GM21381 (cell line): ENCODE data around the gene NAGK.
"Not testable (repeated sequence)": the region's sequence is repeated elsewhere in the genome, so short reads cannot be mapped to it uniquely, and the experiment has no call there.

ENCODE experiments used
- ATAC-seq: cut with Tn5 transposase; IDR thresholded peaks from one replicate; pipeline ENCODE4 v1.9.1; 2021; ENCODE audit warnings: mild to moderate bottlenecking, moderate library complexity; ENCODE audit not compliant: unreplicated experiment

The NAGK gene

DNA sequence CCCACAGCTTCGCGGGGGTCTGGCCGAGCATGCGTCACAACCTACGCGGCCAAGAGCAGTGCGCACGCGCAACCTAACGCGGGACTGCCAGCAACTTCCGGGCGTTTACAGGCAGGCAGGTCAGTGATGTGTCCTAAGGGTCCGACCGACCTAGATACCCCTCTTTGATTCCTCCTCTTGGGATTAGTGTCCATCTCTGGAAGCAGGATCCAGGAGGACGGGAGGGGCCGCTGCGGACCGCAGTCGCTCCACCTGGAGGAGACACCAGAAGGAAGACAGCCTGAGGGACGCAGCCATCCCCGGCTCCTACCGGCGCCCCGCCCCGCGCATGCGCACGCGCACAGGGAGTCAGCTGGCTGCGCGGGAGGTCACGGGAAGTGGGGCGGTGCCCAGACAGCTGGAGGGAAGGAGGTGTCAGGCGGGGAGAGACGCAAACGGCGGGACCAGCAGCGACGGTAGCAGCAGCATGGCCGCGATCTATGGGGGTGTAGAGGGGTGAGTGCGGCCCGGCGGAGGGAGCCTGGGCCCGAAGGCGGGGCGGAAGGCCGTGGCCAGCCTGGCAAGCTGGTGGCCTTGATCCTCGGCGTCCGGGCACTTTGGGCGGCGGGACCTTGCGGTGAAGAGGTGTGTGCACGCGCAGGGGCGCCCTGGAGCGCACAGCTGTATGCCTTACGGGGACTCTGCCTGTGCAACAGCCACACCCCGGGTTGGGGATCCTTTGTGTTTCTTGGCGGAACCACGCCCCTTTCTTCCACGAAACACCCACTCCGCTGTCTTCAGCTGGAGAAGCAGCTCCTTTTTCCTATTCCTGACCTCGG lies at the start of gene NAGK:
Gene NAGK (plus strand): TSS at position 431 of the 818 bp plus-strand sequence. CDS start 36 bp downstream, at position 467.
- ATAC-seq, result peak; percentile 67

DNA sequence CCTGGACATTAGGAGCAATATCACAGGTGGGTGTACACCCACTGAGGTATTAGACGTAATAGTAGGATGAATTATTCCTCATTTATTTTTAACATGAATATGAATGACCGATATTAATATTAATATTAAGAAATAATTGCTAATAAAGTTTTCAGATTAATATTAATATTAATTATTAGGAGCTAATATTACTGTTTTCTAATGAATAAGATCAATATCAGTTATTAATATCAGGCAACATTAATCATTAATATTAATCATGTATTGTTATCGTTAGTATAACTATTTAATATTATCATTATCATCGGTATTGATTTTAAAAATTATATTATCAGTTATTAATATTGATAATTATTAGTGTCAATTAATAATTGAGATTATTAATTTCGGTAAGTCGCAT lies 48.5 kb upstream of the NAGK start:
- ATAC-seq, result not testable (repeated sequence)

DNA sequence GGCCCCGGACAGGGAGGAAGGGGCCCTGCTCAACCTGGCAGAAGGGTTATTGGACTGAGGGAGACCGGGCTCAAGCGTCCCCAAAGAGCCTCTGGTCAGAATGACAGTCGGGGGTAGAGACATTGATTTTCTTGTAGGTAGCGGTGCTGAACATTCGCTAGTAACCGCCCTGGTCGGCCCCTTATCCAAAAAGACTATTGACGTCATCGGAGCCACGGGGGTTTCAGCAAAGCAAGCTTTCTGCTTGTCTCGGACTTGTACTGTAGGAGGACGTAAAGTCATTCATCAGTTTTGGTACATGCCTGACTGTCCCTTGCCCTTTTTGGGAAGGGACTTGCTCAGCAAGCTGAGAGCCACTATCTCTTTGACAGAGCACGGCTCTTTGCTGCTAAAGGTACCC lies 47.1 kb upstream of the NAGK start:
- ATAC-seq, result not testable (repeated sequence)

DNA sequence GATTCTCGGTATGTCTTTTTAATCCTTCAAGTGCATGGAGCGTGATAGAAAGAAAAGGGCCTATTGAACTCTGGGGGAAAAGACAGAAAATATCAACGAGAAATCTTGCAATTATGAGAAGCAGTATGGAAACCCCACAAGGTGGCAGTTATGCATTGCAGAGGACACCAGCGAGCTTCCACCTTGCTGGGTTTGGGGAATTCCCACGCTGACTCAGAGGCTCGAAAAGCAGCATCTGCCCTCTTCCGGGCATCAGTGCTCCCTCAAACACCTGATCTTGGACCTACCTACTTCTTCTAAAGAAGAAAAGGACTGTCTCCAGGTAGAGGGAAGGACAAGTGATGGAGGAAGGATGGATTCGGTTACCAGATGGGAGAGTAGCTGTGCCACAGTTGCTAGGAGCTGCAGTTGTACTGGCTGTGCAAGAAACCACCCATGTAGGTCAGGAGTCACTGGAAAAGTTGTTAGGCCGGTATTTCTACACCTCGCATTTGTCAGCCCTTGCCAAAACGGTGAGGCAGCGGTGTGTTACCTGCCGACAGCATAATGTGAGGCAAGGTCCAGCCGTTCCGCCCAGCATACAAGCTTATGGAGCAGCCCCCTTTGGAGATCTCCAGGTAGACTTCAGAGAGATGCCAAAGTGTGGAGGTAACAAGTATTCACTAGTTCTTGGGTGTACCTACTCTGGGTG lies 44.8 kb upstream of the NAGK start:
- ATAC-seq, result not testable (repeated sequence)

DNA sequence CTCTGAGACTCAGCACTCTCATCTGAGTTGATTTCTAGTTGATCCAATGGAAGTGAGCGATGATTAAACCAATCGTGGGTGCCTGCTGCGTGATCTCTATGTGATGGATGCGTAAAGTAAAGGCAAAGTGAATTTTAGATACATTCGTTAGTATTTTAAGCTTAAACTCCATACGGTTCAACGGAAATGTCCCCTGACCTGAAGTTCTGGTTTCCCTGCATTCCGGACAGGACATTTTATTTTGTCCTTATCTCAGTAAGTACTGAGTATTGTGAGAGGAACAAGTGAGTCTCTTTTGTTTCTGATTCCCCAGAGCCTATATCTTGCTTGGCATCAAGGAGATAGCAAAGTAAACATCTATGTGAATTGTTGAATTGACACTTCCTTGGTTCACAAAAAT lies 32.2 kb upstream of the NAGK start:
- ATAC-seq, result not testable (repeated sequence)

DNA sequence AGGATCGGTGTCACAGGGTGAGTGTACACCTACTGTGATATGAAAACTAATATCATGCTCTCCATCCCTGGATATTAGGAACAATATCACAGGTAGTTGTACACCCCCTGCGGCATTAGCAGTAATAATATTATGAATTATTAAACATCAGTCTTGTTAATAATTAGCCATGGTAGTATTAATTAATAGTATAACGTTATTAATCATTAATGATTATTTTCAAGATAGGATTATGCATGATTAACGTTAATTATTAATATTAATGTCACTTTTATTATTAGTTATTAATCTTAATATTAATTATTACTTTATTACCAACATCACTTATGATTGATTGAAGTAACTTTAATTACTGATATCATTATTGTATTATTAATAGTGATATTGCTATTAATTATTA lies 26.2 kb upstream of the NAGK start:
- ATAC-seq, result no peak

DNA sequence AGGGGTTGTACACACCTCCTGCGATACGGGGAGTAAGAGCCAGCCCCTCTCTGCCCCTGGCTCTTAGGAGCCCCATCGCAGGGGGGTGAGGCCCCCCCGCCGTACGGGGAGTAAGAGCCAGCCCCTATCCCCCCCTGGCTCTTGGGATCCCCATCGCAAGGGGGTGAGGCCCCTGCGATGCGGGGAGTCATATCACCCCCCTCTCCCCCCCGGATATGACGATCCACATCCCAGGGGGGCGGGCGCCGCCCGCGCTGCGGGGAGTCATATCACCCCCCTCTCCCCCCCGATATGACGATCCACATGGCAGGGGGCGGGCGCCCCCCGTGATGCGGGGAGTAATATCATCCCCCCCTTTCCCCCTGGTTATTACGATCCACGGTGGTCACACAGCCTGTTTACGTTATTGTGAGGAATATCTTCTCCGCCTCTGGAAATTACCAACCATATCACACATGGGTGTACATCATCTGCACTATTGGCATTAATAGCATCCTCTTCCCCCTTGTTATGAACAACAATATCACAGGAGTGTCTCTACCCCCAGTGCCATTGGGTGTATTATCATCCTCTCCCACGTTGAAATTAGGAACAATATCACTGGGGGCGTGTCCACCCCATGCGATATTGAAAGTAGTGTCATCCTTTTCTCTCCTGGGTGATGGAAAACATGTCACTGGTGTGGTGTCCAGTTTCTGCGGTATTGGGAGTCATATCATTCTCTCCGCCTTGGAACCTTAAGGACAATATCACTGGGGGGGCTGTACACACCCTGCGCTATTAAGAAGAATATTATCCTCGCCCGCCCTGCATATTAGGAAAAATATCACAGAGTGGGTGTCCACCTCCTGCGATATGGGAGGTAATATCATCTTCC lies 24.7 kb upstream of the NAGK start:
- no peak for ATAC-seq

DNA sequence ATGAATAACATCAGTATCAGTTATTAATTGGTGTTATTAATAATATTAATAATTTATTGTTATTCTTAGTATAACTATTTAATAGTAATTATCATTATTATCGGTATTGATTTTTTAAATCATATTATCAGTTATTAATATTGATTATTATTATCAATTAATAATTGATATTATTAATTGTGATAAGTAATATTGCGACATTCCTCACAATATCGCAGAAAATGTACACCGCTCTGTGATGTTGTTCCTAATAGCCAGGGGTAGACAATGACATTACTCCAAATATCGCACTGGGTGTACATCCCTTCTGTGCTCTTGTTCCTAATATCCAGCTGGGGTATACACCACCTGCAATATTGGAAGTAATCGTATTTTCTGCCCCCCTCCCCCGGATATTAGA lies 23.3 kb upstream of the NAGK start:
- no peak for ATAC-seq

DNA sequence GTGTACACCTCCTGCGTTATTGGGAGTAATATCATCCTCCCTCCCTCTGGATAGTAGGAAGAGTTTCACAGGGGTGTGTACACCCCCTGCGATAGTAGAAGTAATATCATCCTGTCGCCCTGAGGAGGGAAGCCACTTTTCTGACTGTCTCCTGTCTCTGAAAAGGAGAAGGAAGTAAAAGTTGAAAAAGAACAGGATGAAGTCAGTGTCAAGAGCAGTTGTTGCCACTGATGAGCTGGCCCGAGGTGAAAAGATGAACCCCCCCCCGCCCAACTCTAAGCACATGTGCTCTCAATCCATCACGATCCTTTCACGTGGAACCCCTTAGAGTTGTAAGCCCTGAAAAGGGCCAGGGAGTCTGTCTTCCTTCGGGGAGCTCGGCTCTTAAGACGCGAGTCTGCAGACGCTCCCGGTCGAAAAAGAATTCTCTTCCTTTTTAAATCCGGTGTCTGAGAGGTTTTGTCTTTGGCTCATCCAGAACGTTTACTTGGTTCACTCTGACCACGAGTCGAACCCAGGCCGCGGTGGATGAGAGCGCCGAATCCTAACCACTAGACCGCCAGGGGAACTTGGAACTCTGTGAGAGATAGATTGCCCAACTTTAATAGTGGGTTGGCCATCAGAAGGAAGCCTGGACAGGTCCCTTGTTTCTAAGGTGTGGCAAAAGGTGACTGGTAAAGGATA lies 22.4 kb upstream of the NAGK start:
- ATAC-seq, result no peak

DNA sequence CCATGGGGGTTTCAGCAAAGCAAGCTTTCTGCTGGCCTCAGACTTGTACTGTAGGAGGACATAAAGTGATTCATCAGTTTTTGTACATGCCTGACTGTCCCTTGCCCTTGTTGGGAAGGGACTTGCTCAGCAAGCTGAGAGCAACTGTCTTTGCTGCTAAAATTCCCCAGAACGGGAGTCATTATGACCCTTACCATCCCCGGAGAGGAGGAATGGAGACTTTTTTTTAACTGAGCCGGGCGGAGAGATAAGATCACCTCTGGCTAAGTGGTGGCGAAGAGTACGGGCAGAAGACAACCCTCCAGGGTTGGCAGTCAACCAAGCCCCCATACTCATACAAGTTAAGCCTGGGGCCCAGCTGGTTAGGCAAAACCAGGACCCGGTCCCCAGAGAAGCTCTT lies 20.4 kb upstream of the NAGK start:
- ATAC-seq, result no peak

DNA sequence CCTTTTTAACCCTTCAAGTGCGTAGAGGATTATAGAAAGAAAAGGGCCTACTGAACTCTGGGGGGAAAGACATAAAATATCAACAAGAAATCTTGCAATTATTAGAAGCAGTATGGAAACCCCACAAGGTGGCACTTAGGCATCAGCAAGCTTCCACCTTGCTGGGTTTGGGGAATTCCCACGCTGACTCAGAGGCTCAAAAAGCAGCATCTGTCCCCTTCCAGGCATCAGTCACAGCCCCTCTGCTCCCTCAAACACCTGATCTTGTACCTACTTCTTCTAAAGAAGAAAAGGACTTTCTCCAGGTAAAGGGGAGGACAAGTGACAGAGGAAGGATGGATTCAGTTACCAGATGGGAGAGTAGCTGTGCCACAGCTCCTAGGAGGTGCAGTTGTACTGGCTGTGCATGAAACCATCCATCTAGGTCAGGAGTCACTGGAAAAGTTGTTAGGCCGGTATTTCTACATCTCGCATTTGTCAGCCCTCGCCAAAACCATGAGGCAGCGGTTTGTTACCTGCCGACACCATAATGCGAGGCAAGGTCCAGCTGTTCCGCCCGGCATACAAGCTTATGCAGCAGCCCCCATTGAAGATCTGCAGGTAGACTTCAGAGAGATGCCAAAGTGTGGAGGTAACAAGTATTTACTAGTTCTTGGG lies 18.6 kb upstream of the NAGK start:
- ATAC-seq, result not testable (repeated sequence)

DNA sequence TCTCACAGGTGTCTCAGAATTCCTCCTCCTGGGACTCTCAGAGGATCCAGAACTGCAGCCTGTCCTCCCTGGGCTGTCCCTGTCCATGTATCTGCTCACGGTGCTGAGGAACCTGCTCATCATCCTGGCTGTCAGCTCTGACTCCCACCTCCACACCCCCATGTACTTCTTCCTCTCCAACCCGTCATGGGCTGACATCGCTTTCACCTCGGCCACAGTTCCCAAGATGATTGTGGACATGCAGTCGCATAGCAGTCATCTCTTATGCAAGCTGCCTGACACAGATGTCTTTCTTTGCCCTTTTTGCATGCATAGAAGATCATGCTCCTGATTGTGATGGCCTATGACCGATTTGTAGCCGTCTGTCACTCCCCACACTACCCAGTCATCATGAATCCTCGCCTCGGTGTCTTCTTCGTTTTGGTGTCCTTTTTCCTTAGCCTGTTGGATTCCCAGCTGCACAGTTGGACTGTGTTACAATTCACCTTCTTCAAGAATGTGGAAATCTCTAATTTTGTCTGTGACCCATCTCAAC lies 13.2 kb upstream of the NAGK start:
- ATAC-seq, result not testable (repeated sequence)

DNA sequence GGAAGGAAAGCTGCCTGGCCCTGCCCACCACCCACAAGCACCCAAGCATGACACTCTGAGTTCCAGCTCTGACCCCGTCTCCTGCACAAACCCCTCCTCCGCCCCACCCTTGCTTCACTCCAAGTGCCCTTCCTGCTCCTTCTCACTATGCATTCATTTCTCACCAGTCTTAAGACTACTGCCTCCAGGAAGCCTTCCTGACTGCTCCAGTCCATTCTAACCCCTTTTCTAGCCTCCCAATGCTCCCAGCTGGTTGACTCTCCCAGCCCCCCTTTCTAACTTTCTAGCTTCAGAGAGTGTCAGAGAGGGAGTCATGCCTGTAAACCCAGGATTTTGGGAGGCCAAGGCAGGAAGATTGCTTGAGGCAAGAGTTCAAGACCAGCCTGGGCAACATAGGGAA lies 8.2 kb upstream of the NAGK start:
- no peak for ATAC-seq

DNA sequence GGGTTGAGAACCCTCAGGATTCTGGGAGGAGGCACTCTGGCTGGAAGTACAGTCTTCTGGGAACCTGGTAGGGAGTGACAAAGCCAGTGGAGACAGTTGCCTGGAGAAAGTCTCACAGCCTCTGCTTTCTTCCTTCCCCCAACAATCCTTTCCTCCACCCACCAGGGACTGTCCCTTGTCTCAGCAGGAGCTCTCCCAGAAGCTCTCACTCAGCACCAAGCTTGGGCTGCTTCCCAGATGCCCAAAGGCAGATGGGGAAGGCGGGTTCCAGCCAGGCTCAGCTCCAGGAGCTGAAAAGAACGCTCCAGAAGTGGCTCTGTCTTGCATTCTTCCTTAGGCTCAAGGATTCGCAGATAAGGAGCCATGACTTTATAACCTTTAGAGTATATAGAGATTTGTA lies 7.6 kb upstream of the NAGK start:
- ATAC-seq, result no peak

DNA sequence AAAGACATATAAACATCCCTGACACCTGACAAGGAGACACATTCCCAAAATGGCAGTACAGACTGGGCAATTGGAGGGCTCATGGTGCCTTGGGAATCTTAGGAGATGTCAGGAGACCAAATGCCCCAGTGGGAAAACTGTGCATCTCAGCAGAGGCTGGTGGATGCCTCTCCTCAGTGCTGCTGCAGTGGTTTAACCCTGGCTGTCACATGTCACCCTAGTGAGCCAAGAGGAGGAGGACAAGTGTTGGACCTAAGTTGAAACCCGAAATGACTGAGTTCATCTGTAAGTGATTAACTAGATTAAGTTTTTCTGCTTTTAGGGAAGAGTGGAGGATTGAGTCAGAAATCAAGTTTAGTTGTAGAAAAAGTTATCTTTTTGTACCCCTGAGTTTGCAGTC lies 5.2 kb upstream of the NAGK start:
- ATAC-seq, result no peak

DNA sequence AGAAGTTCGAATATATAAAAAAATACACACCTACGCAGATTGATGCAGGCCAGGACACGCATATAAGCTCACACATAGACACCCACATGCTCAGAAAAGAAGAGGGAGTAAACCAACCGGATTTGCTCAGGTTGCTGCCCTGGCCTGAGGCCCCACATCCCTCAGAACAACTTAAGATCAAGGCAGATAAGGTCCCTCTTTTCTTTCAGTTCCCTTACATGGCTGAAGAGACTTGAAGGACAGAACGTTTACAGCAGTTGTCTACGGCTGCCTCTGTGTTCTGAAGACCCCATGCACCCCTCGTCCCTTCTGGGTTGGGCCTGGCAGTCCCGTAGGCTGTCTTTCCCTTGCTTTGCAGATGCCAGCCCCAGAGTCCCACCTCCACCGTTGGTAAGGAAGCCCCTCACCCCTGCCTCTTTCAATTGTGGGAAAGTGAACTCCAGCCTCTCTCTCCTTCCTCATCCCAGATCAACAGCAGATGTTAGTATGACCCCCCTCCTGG lies 4.3 kb upstream of the NAGK start:
- no peak for ATAC-seq

DNA sequence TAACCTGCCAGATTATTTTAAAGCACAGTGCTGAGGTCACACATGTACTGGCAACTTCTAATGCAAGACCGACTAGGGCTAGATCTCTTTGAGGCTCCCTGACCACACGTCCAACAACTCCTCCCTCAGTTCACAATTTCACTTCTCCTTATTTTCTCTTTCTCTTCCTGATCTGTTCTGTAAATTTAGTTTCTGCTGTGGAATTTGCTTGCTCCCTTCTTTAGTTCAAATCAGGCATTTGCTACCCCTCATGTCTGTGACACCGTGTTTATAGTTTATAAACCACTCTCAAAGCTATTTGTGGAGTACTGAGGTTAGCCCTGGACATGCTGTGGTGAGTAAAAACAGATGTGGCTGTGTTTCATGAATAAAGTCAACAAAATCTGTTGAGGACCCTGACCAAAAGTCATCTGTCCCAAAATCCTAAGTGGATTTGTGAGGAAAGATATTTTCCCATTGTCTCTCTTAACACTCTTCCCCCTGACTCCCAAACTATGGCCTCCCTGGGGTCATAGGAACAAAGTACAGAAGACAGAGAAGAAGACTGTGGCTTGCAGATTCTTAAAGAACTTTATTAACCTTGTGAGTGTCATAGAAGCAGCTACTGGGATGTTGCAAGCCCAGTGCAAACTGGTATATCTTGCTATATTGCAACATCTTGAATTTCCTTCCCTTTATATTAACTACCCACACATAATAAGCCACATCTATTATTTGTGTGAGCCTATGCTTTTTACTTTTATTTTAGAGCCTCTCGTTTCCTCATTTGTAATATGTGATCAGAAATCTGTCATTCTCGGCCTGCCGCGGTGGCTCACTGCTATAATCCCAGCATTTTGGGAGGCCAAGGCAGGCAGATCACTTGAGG lies 3.5 kb upstream of the NAGK start:
- no peak for ATAC-seq

DNA sequence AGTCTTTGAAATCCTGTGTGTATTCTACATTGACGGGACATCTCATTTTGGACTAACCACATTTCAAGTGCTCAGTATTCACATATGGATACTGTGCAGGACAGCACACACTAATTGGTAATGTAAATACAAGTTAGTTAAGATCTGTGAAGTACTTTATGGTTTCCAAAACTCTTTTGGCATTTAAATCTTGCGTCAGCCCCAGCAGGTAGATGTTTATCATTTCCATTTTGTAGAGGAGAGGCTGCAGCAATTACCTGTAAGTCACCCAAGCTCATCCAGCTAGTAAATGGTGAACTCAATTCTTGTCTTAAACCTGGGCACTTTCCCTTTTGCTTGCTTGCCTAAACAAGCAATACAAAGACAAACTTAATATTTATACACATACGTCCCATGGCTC lies 1.6 kb upstream of the NAGK start:
- ATAC-seq, result no peak
